Measurements from ENCODE around the gene ATP6V1G2. TPM values are rescaled to one million over a fixed set of nuclear protein-coding genes. Genes with fewer than 3 reads are reported as not detected.

ATP6V1G2 gene
- total and polyA plus RNA-seq, 2 of the 8 experiments (the other 6 are each of a cell fraction or from before 2014, with no cell fraction given), result 3.0 to 5.7 TPM

DNA sequence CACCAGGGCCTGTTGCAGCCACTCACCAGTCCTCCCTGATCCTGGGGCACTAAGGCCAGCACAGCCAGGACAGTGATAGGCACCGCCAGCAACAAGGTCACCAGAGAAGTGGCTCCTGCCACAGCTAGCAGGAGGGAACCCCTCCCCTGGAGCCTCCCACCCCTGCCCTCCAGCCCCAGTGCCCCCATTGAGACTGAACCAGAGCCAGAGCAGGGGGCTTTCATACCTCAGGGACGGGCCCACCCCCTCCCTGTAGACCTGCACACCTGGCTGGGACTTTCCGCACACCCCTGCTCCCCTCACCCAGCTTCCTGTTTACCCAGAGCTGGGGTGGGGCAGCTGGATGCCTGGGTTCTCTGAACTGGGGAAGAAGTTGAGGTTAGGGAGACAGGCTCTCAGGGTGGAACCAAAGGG lies 35.8 kb upstream of the ATP6V1G2 start, which contains the start of gene LTB:
TSS of gene LTB (minus strand) at position 195 of the 414 bp plus-strand sequence. CDS start at position 188, 7 bp downstream.
- FAIRE-seq (no peak), DNase-seq (ENCODE audit: low read depth in 1 of 2, low spot score in 2 of 2) (no peak)
- ChIA-PET CTCF (ENCODE audit: partially characterized antibody) (interaction anchor here (0.5 to 22.0 kb wide), 10 partner anchors 0 to 61 kb away, joined by 3 to 640 read pairs (median 15); partner anchors contain the start of genes ATP6V1G2, LST1, LTB and NCR3), POLR2A (ENCODE audit: partially characterized antibody) (interaction anchor here (0.8 to 12.2 kb wide), 14 partner anchors 11 to 252 kb away, joined by 3 to 110 read pairs (median 5); partner anchors contain the start of genes ATP6V1G2, DDX39B, GPANK1 and NCR3)
- Histone ChIP-seq H3K9ac (replicated peaks in 1 of 4; ENCODE audit: extremely low read depth in 1 of 4, low read depth in 3 of 4, low read length in 3 of 4) (peak within 1 kb of the TSS in 3 of 4 experiments; percentile 22 to 57 (median 51); a peak in 5 of 7 replicates), H3K18ac (ENCODE audit: extremely low read depth, low read length) (peak within 1 kb of the TSS; percentile 71), H3K9me3 (ENCODE audit: insufficient read depth in 2 of 2, low read depth in 1 of 2, low read length in 1 of 2) (no peaks in the 10 kb centered on the region), H3K56ac (replicated peaks; ENCODE audit: insufficient read length, low read depth, low read length) (peak within 1 kb of the TSS; percentile 32), H3K4ac (replicated peaks; ENCODE audit: insufficient read length, low read depth, low read length) (peak within 1 kb of the TSS; percentile 61), H3K79me1 (ENCODE audit: low read depth, low read length) (no peaks in the 10 kb centered on the region), H4K91ac (replicated peaks; ENCODE audit: insufficient read length, low read length) (no peak within 1 kb of the TSS), H3K4me3 (ENCODE audit: extremely low read depth in 1 of 4, insufficient read depth in 2 of 4, low read depth in 3 of 4, low read length in 4 of 4) (peak within 1 kb of the TSS; percentile 54 to 89 (median 80)), H2BK12ac (ENCODE audit: low read depth, low read length) (peak within 1 kb of the TSS; percentile 75; the same call in 1 of the 2 replicates), H2BK15ac (ENCODE audit: low read length) (0 out of 2 replicates have a peak within 1 kb of the TSS, but pooled peaks have one; percentile 88), H2AK5ac (ENCODE audit: low read depth, low read length) (no peak within 1 kb of the TSS; the same call in 1 of the 2 replicates), H4K20me1 (replicated peaks in 1 of 2; ENCODE audit: control insufficient read depth in 1 of 2, insufficient read depth in 2 of 2, low read length in 2 of 2) (no peaks in the 10 kb centered on the region), H4K5ac (ENCODE audit: insufficient read length, low read depth, low read length) (no peak within 1 kb of the TSS), H2BK20ac (ENCODE audit: low read length) (0 out of 2 replicates have a peak within 1 kb of the TSS, but pooled peaks have one; percentile 3), H3K4me1 (replicated peaks in 1 of 4; ENCODE audit: control insufficient read depth in 3 of 4, insufficient read depth in 4 of 4, low read length in 3 of 4) (peaks cover 0 to 6% (median 6%) of the 10 kb centered on the region in 4 experiments; a peak in 6 of 7 replicates), H2AFZ (ENCODE audit: low read length) (peak within 1 kb of the TSS; percentile 79), H2BK5ac (ENCODE audit: low read depth, low read length) (peak within 1 kb of the TSS; percentile 35; the same call in 1 of the 2 replicates), H4K8ac (ENCODE audit: extremely low read depth, insufficient read depth, low read length) (no peak within 1 kb of the TSS; the same call in 1 of the 2 replicates), H3K23ac (ENCODE audit: insufficient read length) (no peak within 1 kb of the TSS), H3K4me2 (ENCODE audit: insufficient read depth in 1 of 2, low read depth in 2 of 2, low read length in 2 of 2) (peak within 1 kb of the TSS; percentile 62 to 84), H3K23me2 (ENCODE audit: low read depth, low read length) (peaks cover 9% of the 10 kb centered on the region; the same call in 1 of the 2 replicates), H3K14ac (ENCODE audit: insufficient read length) (no peak within 1 kb of the TSS), H3K27me3 (replicated peaks in 1 of 4; ENCODE audit: control insufficient read depth in 3 of 4, extremely low read depth in 1 of 4, insufficient read depth in 3 of 4, low read length in 3 of 4) (peaks cover 0 to 8% (median 7%) of the 10 kb centered on the region in 4 experiments; a peak in 5 of 7 replicates), H3K79me2 (ENCODE audit: control insufficient read depth in 1 of 2, insufficient read depth in 2 of 2, low read length in 2 of 2) (no peaks in the 10 kb centered on the region), H3K36me3 (ENCODE audit: control insufficient read depth in 2 of 4, insufficient read depth in 4 of 4, low read length in 3 of 4) (no peaks in the 10 kb centered on the region), H2BK120ac (replicated peaks; ENCODE audit: low read depth, low read length) (no peak within 1 kb of the TSS), H3K27ac (ENCODE audit: low read depth, low read length) (no peak within 1 kb of the TSS)
- WGBS, 2 experiments (ENCODE audit: extremely low coverage in 1 of 2, insufficient coverage in 1 of 2, insufficient read length in 1 of 2, insufficient replicate concordance in 2 of 2, low coverage in 1 of 2, low lambda C conversion rate in 2 of 2, missing lambda C conversion rate in 1 of 2), result 88% methylated on average over 3 of the region's 3 CpGs; no CpG with 5 or more reads in 1 of the 2 experiments
- no peak for TF ChIP-seq CREB1 (IDR thresholded peaks at IDR 0.05)
- TF ChIP-seq SIRT6 (IDR thresholded peaks at IDR 0.05; ENCODE audit: low read length), result no peak
- no peak for TF ChIP-seq SP4 (IDR thresholded peaks at IDR 0.05; ENCODE audit: low read length)
- no peak for TF ChIP-seq KDM4A (IDR thresholded peaks at IDR 0.05; ENCODE audit: low read depth, low read length, severe bottlenecking)
- no peak for TF ChIP-seq CEBPB (IDR thresholded peaks at IDR 0.05; ENCODE audit: low read depth, low read length)
- no peak for TF ChIP-seq HDAC6 (IDR thresholded peaks at IDR 0.05; ENCODE audit: low read depth, low read length)
- no peak for TF ChIP-seq POLR2AphosphoS5 (IDR thresholded peaks at IDR 0.05; ENCODE audit: low read depth, low read length)
- no peak for TF ChIP-seq YY1 (IDR thresholded peaks at IDR 0.05; ENCODE audit: low read depth, low read length)
- no peak for TF ChIP-seq CBX8 (IDR thresholded peaks at IDR 0.05; ENCODE audit: borderline replicate concordance, low read depth, low read length)
- no peak for TF ChIP-seq SIN3A (conservative IDR thresholded peaks at IDR 0.05 in 1 of 2, IDR thresholded peaks at IDR 0.05 in 1 of 2; ENCODE audit: low read depth in 1 of 2, low read length in 2 of 2)
- no peak for TF ChIP-seq SRF (IDR thresholded peaks at IDR 0.05; ENCODE audit: low read depth, low read length)
- TF ChIP-seq, protein P1, sequence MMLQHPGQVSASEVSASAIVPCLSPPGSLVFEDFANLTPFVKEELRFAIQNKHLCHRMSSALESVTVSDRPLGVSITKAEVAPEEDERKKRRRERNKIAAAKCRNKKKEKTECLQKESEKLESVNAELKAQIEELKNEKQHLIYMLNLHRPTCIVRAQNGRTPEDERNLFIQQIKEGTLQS (IDR thresholded peaks at IDR 0.05; ENCODE audit: insufficient read depth, low read depth, low read length), result no peak
- TF ChIP-seq JUND (IDR thresholded peaks at IDR 0.05; ENCODE audit: low read length), result no peak
- TF ChIP-seq PHF8 (conservative IDR thresholded peaks at IDR 0.05; ENCODE audit: low read depth, low read length), result no peak

All from H1 (cell line).